Right atrium auricular region (tissue), 2 donors: ENCODE results near the gene TSPAN9. TPM values are rescaled to one million over a fixed set of nuclear protein-coding genes. Genes with fewer than 3 reads are reported as not detected.
A peak's percentile ranks its signal among the peaks of the same experiment; 100 is the strongest.

Experiments
- DNase-seq: peaks from one replicate; pipeline ENCODE4 v3.0.0-alpha.2; 2019; ENCODE audit warnings: low spot score
- H3K27ac ChIP-seq, 2 donors: fragments of 200-600 bp; sonication (generic); 1 replicate in 1 of 2; 2 replicates in 1 of 2; pipeline ENCODE4 v1.5.1; 2016 to 2019
- H3K27me3 ChIP-seq, 2 donors: fragments of 200-600 bp; sonication (generic); one replicate each; pipeline versions ENCODE4 v1.5.1 to v1.6.0; 2017 to 2019
- H3K36me3 ChIP-seq: fragments of 200-600 bp; sonication (generic); one replicate; pipeline ENCODE4 v1.5.1; 2016
- H3K4me1 ChIP-seq, 2 donors: fragments of 200-600 bp; sonication (generic); one replicate each; pipeline versions ENCODE4 v1.5.1 to v1.6.0; 2017 to 2019
- H3K4me3 ChIP-seq, 2 donors: fragments of 200-600 bp; sonication (generic); 1 replicate in 1 of 2; 2 replicates in 1 of 2; pipeline ENCODE4 v1.5.1; 2017 to 2019; ENCODE audit warnings: mild to moderate bottlenecking in 1 of 2, moderate library complexity in 1 of 2
- H3K9me3 ChIP-seq, 2 donors: fragments of 200-600 bp; sonication (generic); one replicate each; pipeline ENCODE4 v1.5.1; 2019
- total RNA-seq, 2 donors: library from RNA; depleted of rRNA; stranded (reverse); fragments of >200 nt; gene quantifications; one replicate each; pipeline ENCODE4 v1.1.0, GENCODE V29; 2016
- TF ChIP-seq, protein P1 (sequence below), 2 donors: fragments of 200-600 bp; sonication (generic); IDR thresholded peaks; one replicate each; pipeline ENCODE4 v1.5.1; 2019; ENCODE audit warnings: antibody characterized with exemption in 2 of 2

TSPAN9 gene
- total RNA-seq, 2 donors from 2014 or later = 103 to 185 TPM

DNA sequence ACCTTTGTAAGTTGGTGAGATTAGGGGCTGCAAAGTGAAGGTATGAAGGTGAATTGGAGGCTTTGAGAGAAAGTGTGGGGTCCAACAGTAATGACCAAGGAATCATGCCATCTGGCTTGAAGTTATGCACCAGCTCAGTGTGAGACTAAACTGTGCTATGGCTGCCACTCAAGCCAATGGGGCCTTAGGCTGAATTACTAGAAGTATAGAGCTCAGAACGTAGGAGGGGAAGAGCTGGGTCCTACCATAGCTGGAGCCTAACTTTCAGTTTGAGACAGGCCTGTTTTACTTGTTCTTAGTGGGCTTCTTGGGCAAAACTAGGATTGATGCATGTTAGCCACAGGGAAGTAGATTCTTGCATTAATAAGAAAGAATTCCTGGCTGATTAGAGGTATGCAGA, 194.0 kb downstream of the TSPAN9 start:
- no peak for DNase-seq
- Histone ChIP-seq H3K4me3 (no peak overlapping the region), H3K27me3 (no peaks in the 10 kb centered on the region), H3K9me3 (no peaks in the 10 kb centered on the region), H3K36me3 (no peaks in the 10 kb centered on the region), H3K4me1 (peaks cover 0 to 46% of the 10 kb centered on the region in 2 donors), H3K27ac (peak overlapping the region in 1 of 2 donors; percentile 79)
- TF ChIP-seq, protein P1, sequence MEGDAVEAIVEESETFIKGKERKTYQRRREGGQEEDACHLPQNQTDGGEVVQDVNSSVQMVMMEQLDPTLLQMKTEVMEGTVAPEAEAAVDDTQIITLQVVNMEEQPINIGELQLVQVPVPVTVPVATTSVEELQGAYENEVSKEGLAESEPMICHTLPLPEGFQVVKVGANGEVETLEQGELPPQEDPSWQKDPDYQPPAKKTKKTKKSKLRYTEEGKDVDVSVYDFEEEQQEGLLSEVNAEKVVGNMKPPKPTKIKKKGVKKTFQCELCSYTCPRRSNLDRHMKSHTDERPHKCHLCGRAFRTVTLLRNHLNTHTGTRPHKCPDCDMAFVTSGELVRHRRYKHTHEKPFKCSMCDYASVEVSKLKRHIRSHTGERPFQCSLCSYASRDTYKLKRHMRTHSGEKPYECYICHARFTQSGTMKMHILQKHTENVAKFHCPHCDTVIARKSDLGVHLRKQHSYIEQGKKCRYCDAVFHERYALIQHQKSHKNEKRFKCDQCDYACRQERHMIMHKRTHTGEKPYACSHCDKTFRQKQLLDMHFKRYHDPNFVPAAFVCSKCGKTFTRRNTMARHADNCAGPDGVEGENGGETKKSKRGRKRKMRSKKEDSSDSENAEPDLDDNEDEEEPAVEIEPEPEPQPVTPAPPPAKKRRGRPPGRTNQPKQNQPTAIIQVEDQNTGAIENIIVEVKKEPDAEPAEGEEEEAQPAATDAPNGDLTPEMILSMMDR (IDR thresholded peaks at IDR 0.05) = no peak

DNA sequence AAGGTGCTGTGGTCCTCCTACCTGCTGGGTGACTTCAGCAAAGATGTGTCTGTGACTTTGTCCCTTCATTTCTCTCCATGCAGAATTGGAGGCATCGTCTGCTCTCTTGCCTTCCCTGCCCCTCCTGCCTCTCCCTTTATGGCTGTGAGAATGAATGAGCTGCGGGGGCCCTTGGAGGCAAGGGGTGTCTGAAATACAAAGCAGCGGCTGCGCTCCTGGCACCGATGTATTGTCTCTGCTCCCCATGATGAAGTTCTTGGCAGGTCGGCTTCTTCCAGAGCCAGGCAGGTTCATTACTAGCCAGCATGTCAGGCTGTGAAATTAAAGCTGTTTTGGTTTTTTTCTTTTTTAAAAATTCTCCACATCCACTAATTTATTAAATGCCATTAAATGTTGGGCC, 194.5 kb downstream of the TSPAN9 start:
- H3K36me3 ChIP-seq = no peaks in the 10 kb centered on the region
- H3K4me3 ChIP-seq = no peak overlapping the region
- H3K27me3 ChIP-seq = no peaks in the 10 kb centered on the region
- H3K9me3 ChIP-seq = no peaks in the 10 kb centered on the region
- DNase-seq = no peak
- H3K4me1 ChIP-seq = peaks cover 0 to 41% of the 10 kb centered on the region in 2 donors
- peak overlapping the region in 1 of 2 donors; percentile 79 for H3K27ac ChIP-seq
- TF ChIP-seq, protein P1 (IDR thresholded peaks at IDR 0.05) = no peak

DNA sequence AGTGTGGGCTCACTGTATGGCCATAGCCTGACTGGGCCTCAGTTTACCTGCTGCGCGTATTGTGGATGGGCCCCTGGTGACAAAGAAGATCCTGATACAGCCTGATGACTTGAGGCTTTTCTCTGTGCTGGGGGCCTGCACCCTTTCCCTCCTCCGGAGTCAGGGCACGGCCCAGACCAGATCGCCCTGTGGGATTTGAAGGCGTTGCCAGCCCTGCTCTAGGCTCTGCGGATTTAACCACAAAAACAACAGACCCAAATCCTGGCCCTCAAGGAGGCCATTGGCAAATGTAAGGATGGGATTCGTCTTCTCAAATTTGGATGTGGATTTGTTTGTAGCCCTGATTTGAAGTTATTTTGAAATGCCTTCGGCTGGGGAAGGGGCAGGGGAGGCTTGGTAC, 195.8 kb downstream of the TSPAN9 start:
- Histone ChIP-seq H3K4me1 (peaks cover 0 to 28% of the 10 kb centered on the region in 2 donors), H3K9me3 (no peaks in the 10 kb centered on the region), H3K27me3 (no peaks in the 10 kb centered on the region), H3K27ac (peak overlapping the region; percentile 78 to 79), H3K36me3 (no peaks in the 10 kb centered on the region), H3K4me3 (no peak overlapping the region)
- DNase-seq = no peak
- TF ChIP-seq, protein P1 (IDR thresholded peaks at IDR 0.05) = no peak

DNA sequence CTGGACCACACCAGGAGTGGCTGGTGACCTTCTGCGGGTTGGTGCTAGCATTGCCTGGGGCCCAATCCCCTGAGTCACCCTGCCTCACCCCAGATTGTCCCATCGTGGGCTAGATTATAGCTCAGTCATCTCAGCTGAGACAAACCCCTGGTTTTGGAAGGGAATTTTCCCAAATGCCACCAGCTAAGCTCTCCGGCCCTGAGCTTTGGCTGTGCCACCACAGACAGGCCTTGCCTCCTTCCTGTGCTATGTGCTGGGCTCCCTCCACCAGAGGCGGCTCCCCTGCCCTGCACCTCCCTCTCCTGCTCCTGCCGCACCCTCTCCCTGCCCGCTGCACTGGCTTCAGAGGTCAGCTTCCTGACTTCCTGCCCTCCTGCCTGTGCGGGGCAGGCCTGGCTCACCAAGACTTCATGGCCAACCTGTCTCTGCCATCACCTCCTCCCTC, 196.3 kb downstream of the TSPAN9 start:
- H3K36me3 ChIP-seq = no peaks in the 10 kb centered on the region

DNA sequence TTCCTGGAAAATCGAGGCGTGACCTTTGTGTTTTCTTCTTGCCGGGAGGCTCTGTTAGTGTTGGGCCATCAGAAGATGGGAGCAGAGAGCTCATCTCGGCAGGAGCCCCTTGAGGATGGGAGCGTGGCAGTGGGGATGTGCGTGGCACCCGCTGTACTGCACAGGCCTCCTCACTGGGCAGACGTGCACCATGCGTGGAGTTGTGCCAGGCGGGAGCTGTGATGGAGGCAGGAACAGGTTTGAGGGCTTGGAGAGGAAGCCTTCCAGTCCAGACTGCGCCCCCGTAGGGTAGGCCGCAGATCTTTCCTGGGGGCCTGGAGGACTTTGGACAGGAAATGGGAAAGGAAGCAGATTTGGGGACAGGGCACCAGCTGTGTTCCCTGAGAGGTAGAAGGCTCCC, 197.5 kb downstream of the TSPAN9 start:
- Histone ChIP-seq H3K9me3 (no peaks in the 10 kb centered on the region), H3K27ac (peak overlapping the region; percentile 78 to 79), H3K27me3 (no peaks in the 10 kb centered on the region), H3K4me3 (no peak overlapping the region), H3K4me1 (peaks cover 0 to 27% of the 10 kb centered on the region in 2 donors), H3K36me3 (no peaks in the 10 kb centered on the region)
- no peak for DNase-seq
- TF ChIP-seq, protein P1 (IDR thresholded peaks at IDR 0.05) = no peak

More for the DNA sequence above, 196.3 kb downstream of the TSPAN9 start:
- Histone ChIP-seq H3K4me1 (peaks cover 0 to 27% of the 10 kb centered on the region in 2 donors), H3K27me3 (no peaks in the 10 kb centered on the region), H3K4me3 (no peak overlapping the region), H3K9me3 (no peaks in the 10 kb centered on the region), H3K27ac (peak overlapping the region; percentile 78 to 79)
- TF ChIP-seq, protein P1 (IDR thresholded peaks at IDR 0.05) = no peak
- no peak for DNase-seq
